HEK293 (cell line): ENCODE results near the gene C4orf54.

Experiments used
- BCL11A ChIP-seq: fragments of 450-650 bp; formaldehyde crosslinking; IDR thresholded peaks from 2 replicates; pipeline ENCODE4 v1.5.1; 2016; ENCODE audit warnings: low read depth, missing biosample characterization, missing genetic modification characterization
- TF ChIP-seq, protein P1 (sequence below): fragments of 450-650 bp; formaldehyde crosslinking; IDR thresholded peaks from 2 replicates; pipeline ENCODE4 v1.5.1; 2016; ENCODE audit warnings: missing biosample characterization, missing genetic modification characterization

GRCh38 chr4:99640676-99641075 lies 17.0 kb downstream of the C4orf54 start:
- TF ChIP-seq BCL11A (tag by site-specific recombination), result no peak
- TF ChIP-seq, protein P1, sequence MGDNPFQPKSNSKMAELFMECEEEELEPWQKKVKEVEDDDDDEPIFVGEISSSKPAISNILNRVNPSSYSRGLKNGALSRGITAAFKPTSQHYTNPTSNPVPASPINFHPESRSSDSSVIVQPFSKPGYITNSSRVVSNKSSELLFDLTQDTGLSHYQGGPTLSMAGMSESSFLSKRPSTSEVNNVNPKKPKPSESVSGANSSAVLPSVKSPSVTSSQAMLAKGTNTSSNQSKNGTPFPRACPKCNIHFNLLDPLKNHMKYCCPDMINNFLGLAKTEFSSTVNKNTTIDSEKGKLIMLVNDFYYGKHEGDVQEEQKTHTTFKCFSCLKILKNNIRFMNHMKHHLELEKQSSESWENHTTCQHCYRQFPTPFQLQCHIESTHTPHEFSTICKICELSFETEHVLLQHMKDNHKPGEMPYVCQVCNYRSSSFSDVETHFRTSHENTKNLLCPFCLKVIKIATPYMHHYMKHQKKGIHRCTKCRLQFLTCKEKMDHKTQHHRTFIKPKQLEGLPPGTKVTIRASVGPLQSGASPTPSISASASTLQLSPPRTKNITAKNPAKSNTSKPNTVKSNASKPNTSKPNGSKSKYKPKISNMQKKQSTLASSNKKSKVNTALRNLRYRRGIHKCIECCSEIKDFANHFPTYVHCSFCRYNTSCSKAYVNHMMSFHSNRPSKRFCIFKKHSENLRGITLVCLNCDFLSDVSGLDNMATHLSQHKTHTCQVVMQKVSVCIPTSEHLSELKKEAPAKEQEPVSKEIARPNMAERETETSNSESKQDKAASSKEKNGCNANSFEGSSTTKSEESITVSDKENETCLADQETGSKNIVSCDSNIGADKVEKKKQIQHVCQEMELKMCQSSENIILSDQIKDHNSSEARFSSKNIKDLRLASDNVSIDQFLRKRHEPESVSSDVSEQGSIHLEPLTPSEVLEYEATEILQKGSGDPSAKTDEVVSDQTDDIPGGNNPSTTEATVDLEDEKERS (tag by site-specific recombination), result no peak
